ENCODE data around the gene OCEL1.

Gene OCEL1

GRCh38 chr19:17229890-17230289 lies 3.9 kb downstream of the OCEL1 start:
- no peak for DNase-seq (ENCODE audit: low spot score)
- TF ChIP-seq, protein P1, sequence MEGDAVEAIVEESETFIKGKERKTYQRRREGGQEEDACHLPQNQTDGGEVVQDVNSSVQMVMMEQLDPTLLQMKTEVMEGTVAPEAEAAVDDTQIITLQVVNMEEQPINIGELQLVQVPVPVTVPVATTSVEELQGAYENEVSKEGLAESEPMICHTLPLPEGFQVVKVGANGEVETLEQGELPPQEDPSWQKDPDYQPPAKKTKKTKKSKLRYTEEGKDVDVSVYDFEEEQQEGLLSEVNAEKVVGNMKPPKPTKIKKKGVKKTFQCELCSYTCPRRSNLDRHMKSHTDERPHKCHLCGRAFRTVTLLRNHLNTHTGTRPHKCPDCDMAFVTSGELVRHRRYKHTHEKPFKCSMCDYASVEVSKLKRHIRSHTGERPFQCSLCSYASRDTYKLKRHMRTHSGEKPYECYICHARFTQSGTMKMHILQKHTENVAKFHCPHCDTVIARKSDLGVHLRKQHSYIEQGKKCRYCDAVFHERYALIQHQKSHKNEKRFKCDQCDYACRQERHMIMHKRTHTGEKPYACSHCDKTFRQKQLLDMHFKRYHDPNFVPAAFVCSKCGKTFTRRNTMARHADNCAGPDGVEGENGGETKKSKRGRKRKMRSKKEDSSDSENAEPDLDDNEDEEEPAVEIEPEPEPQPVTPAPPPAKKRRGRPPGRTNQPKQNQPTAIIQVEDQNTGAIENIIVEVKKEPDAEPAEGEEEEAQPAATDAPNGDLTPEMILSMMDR (IDR thresholded peaks at IDR 0.05; ENCODE audit: extremely low read depth, insufficient read depth, missing control alignments) = no peak
- in situ Hi-C loops (cut with MboI; ENCODE audit: low pct_unique_long_range_greater_than_20kb, low sequenced_read_pairs, unreplicated experiment) = no loop called here

- in situ Hi-C loops (cut with MboI; ENCODE audit: low pct_unique_long_range_greater_than_20kb, low sequenced_read_pairs, unreplicated experiment) = no loop called here
Measured at GRCh38 chr19:17232258-17232657, 6.2 kb downstream of the OCEL1 start.

GRCh38 chr19:17234911-17235299 lies 8.9 kb downstream of the OCEL1 start:
- in situ Hi-C loops (cut with MboI; ENCODE audit: low pct_unique_long_range_greater_than_20kb, low sequenced_read_pairs, unreplicated experiment) = no loop called here
- TF ChIP-seq, protein P1 (IDR thresholded peaks at IDR 0.05; ENCODE audit: extremely low read depth, insufficient read depth, missing control alignments) = no peak
- DNase-seq (ENCODE audit: low spot score) = peak; percentile 79

More at GRCh38 chr19:17232258-17232657, 6.2 kb downstream of the OCEL1 start:
- TF ChIP-seq, protein P1 (IDR thresholded peaks at IDR 0.05; ENCODE audit: extremely low read depth, insufficient read depth, missing control alignments) = no peak
- DNase-seq (ENCODE audit: low spot score) = no peak

DNA sequence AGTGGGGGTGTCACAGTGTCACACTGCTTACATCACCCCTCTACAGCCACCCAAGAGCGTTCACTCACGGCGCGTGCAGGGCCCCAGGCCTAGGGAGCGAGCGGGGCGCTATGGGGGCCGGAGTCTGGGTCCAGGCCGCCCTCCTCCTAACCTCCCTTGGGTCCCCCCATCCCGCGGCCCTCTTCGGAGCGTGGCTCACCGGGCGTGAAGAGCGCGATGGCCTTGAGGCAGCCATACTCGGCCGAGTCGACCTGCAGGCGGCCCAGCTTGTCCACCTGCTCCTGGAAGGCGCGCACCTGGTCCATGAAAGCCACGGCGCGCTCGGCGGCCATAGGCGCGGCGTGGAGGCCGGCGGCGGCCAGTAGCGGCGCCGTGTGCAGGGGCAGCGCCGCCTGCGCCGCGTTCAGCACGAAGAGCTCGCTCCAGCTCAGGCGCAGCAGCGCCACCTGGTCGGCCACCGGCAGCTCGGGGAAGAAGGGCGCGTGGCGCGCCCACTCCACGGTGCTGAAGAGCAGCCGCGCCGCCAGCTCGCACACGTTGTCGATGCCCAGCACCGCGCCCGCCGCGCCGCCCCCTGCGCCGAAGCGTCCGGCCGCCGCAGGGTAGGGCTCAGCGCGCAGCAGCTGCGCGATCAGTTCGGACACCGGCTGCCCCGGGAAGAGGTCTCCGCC lies 9.4 kb downstream of the OCEL1 start:
- TF ChIP-seq, protein P1 (IDR thresholded peaks at IDR 0.05; ENCODE audit: extremely low read depth, insufficient read depth, missing control alignments) = peak; percentile 91
- in situ Hi-C loops (cut with MboI; ENCODE audit: low pct_unique_long_range_greater_than_20kb, low sequenced_read_pairs, unreplicated experiment) = no loop called here
- DNase-seq (ENCODE audit: low spot score) = peak; percentile 84

DNA sequence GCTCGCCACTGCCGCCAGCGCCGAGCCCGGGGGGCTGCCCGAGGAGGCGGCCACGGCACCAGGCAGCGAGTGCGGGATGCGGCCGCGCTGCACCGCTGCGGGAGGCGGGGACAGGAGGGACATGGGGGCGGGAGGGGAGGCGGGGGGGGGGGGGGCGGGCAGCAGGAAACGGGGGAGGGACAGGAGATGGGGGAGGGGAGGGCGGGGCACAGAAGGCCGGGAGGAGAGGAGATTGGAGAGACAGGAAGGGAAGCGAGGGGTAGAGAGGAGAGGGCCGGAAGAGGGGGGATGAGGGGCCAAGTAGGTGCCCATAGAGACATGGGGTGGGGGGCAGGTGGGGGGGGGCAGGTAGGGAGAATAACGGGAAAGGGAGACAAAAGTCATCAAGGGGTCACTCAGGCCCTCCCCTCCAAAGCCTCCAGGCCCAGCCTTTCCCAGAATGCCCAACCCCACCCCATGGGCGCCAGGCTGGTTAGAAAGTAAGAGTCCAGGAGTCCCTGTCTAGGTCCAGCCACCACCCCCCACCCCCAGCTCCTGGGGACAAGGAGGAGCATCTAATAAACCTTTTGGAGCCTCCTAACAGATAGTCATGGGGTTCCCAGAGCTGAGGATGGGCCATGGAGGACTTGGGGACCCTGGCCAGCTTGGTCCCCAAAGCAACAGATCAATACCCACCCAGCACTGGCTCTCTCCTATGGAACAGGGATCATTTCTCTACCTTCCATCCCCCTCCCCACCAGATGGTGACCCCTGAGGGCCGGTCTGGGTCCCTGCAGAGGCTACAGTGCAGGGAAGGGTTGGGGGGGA lies 10.1 kb downstream of the OCEL1 start:
- in situ Hi-C loops (cut with MboI; ENCODE audit: low pct_unique_long_range_greater_than_20kb, low sequenced_read_pairs, unreplicated experiment) = no loop called here
- DNase-seq (ENCODE audit: low spot score) = no peak
- TF ChIP-seq, protein P1 (IDR thresholded peaks at IDR 0.05; ENCODE audit: extremely low read depth, insufficient read depth, missing control alignments) = no peak

DNA sequence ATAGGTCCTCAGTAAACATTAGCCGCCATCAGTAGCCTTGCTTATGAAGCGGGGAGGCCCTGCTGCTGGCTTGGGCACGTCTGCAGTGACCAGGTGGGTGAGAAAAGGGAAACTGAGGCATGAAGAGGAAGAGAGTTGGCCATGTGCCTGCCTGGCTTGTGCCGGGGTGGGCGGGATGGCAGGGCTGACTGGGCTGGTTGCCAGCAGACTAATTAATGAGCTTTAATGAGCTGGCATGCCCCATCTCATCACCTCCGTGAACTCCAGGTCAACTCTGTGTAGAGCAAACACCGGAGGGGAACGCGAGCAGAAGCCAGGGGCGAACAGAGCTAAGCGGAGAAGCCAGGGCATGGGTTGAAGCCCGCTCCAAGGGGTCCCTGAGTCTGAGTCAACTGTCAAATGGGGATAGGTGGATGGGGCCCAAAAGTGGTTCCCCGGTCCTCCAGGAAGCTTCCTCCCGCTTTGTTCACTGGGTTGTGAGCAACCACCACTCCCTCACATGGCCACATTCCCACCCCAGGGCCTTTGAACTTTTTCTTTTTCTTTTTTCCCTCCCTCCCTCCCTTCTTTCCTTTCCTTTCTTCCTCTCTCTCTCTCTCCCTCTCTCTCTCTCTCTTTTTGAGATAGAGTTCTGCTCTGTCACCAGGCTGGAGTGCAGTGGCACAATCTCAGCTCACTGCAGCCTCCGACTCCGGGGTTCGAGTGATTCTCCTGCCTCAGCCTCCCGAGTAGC lies 11.0 kb downstream of the OCEL1 start:
- in situ Hi-C loops (cut with MboI; ENCODE audit: low pct_unique_long_range_greater_than_20kb, low sequenced_read_pairs, unreplicated experiment) = no loop called here
- TF ChIP-seq, protein P1 (IDR thresholded peaks at IDR 0.05; ENCODE audit: extremely low read depth, insufficient read depth, missing control alignments) = no peak
- DNase-seq (ENCODE audit: low spot score) = no peak

All from GM13977 (cell line).